SK-N-MC (cell line): ENCODE measurements around the gene COL13A1.

Experiments used
- EZH2 ChIP-seq: fragments of 200-600 bp; sonication (generic); IDR thresholded peaks from one replicate; pipeline ENCODE4 v1.6.1; 2017; ENCODE audit warnings: antibody characterized with exemption
- FOXP2 ChIP-seq: optimal IDR thresholded peaks from 2 replicates; pipeline ENCODE3; 2011; ENCODE audit warnings: mild to moderate bottlenecking, moderate library complexity; ENCODE audit not compliant: insufficient read depth; ENCODE audit errors: extremely low read length, control extremely low read depth
- POLR2AphosphoS5 ChIP-seq: IDR thresholded peaks from 2 replicates; pipeline ENCODE4 v1.6.1; 2012; ENCODE audit warnings: mild to moderate bottlenecking, low read depth, low read length, borderline replicate concordance

DNA sequence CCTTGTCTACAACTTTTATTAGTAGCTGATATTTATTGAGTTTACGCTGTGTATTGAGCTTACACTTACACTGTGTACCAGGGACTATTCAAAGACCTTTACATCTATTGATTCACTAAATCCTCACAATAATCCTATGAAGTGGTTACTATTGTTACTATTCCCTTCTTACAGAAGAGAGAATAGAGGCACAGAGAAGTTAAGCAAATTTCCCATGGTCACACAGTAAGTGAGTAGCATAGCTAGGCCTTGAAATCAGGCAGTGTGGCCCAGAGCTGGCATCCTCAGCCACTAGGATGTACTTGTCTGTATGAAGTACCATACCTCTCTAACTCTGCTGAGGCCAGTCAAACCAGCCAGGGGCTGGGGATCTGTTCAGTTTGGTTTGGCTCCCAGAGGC lies 7.6 kb downstream of the COL13A1 start:
- no peak for TF ChIP-seq POLR2AphosphoS5
- no peak for TF ChIP-seq EZH2
- no peak for TF ChIP-seq FOXP2
